HG02852 (cell line): ENCODE measurements around the gene MICU2.
"Not testable (repeated sequence)": the region's sequence is repeated elsewhere in the genome, so short reads cannot be mapped to it uniquely, and the experiment has no call there.

ENCODE experiments used
- ATAC-seq: cut with Tn5 transposase; IDR thresholded peaks from one replicate; pipeline ENCODE4 v1.9.1; 2021; ENCODE audit warnings: mild to moderate bottlenecking, moderate library complexity; ENCODE audit not compliant: unreplicated experiment

The MICU2 gene

GRCh38 chr13:21595546-21595822 lies 8.5 kb downstream of the MICU2 start:
- peak; percentile 53 for ATAC-seq

- peak; percentile 70 for ATAC-seq
Observed at GRCh38 chr13:21594715-21595545, 9.0 kb downstream of the MICU2 start.

- ATAC-seq: not testable (repeated sequence)
Observed at GRCh38 chr13:21590665-21591456, 13.1 kb downstream of the MICU2 start.

- ATAC-seq: no peak
Observed at GRCh38 chr13:21590231-21590630, 13.7 kb downstream of the MICU2 start.

GRCh38 chr13:21589510-21589909 lies 14.5 kb downstream of the MICU2 start:
- ATAC-seq: not testable (repeated sequence)

GRCh38 chr13:21588411-21588810 lies 15.6 kb downstream of the MICU2 start:
- not testable (repeated sequence) for ATAC-seq

GRCh38 chr13:21584973-21585592 lies 18.9 kb downstream of the MICU2 start:
- ATAC-seq: no peak

- ATAC-seq: no peak
Observed at GRCh38 chr13:21583478-21583877, 20.5 kb downstream of the MICU2 start.

- ATAC-seq: no peak
Observed at GRCh38 chr13:21580736-21581135, 23.2 kb downstream of the MICU2 start.

GRCh38 chr13:21579754-21580316 lies 24.1 kb downstream of the MICU2 start:
- peak; percentile 65 for ATAC-seq

GRCh38 chr13:21578748-21579147 lies 25.2 kb downstream of the MICU2 start:
- ATAC-seq: no peak

- ATAC-seq: no peak
Observed at GRCh38 chr13:21576426-21576825, 27.5 kb downstream of the MICU2 start.

GRCh38 chr13:21573920-21574712 lies 29.9 kb downstream of the MICU2 start:
- ATAC-seq: no peak

GRCh38 chr13:21569686-21570085 lies 34.3 kb downstream of the MICU2 start:
- ATAC-seq: no peak

GRCh38 chr13:21568854-21569253 lies 35.1 kb downstream of the MICU2 start:
- ATAC-seq: no peak

GRCh38 chr13:21567714-21568113 lies 36.3 kb downstream of the MICU2 start:
- ATAC-seq: no peak

GRCh38 chr13:21557995-21558394 lies 46.0 kb downstream of the MICU2 start:
- ATAC-seq: no peak

GRCh38 chr13:21556051-21556450 lies 47.9 kb downstream of the MICU2 start:
- no peak for ATAC-seq

- not testable (repeated sequence) for ATAC-seq
Observed at GRCh38 chr13:21553261-21553660, 50.7 kb downstream of the MICU2 start.

GRCh38 chr13:21550918-21551317 lies 53.1 kb downstream of the MICU2 start:
- ATAC-seq: no peak

- no peak for ATAC-seq
Observed at GRCh38 chr13:21549633-21550032, 54.3 kb downstream of the MICU2 start.
